Measurements from ENCODE around the gene NDC80. TPM values are rescaled to one million over a fixed set of nuclear protein-coding genes. Genes with fewer than 3 reads are reported as not detected.

NDC80 gene
- total and polyA plus RNA-seq, 11 donors = 0.09 to 5.0 (median 0.35) TPM; not detected in 1

DNA sequence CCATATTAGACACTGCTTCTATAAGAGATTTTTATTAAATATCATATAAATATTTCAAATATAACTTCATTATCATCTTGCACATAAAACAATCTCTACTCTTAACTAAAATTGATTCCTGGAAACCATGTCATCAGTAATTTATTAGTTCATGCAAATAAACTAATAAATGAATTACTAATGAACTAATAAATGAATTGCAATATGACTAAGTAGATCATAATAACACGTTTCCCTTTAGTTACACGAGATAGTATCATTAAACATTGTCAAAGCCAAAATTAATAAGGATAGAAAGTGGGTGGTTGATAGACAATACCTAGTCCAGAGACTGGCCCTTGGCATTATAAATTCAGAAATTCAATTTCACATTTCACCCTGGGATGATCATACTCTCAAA is 26.2 kb upstream of the NDC80 start:
- intact Hi-C loops (cut with DNase I) = loop anchor here (5.0 to 10.0 kb wide), 10 partner anchors 208 to 1683 kb away; no protein-coding TSS in a partner anchor
- no peak for ATAC-seq
- WGBS, 4 donors = 69 to 83% (median 74%) methylated on average over 2 of the region's 2 CpGs
- Histone ChIP-seq H3K9me3 (no peaks in the 10 kb centered on the region), H3K36me3 (peaks cover 0 to 42% (median 15%) of the 10 kb centered on the region in 9 donors), H3K4me3 (no peak overlapping the region), H3K4me1 (no peaks in the 10 kb centered on the region), H3K27ac (no peak overlapping the region), H3K27me3 (no peaks in the 10 kb centered on the region)
- TF ChIP-seq POLR2A (IDR thresholded peaks at IDR 0.05) (no peak), CTCF (IDR thresholded peaks at IDR 0.05) (no peak)
- no peak for DNase-seq

- Histone ChIP-seq H3K4me3 (no peak overlapping the region), H3K36me3 (peaks cover 0 to 60% (median 28%) of the 10 kb centered on the region in 9 donors), H3K9me3 (no peaks in the 10 kb centered on the region), H3K27me3 (no peaks in the 10 kb centered on the region), H3K4me1 (no peaks in the 10 kb centered on the region), H3K27ac (no peak overlapping the region)
- WGBS, 4 donors = 56 to 60% (median 57%) methylated on average over 4 of the region's 4 CpGs
- DNase-seq (no peak), ATAC-seq (no peak)
- intact Hi-C loops (cut with DNase I) = loop anchor here (5.0 to 10.0 kb wide), 10 partner anchors 210 to 1685 kb away; no protein-coding TSS in a partner anchor
- no peak for TF ChIP-seq POLR2A (IDR thresholded peaks at IDR 0.05)
- TF ChIP-seq CTCF (IDR thresholded peaks at IDR 0.05) = peak; percentile 38 to 71 (median 53)
These were observed 23.8 kb upstream of the NDC80 start for GRCh38 chr18:2547477-2548087.

GRCh38 chr18:2549462-2549861 is 21.9 kb upstream of the NDC80 start:
- Histone ChIP-seq H3K27me3 (no peaks in the 10 kb centered on the region), H3K27ac (no peak overlapping the region), H3K4me1 (no peaks in the 10 kb centered on the region), H3K9me3 (no peaks in the 10 kb centered on the region), H3K36me3 (peaks cover 0 to 69% (median 42%) of the 10 kb centered on the region in 9 donors), H3K4me3 (no peak overlapping the region)
- WGBS, 4 donors = 94 to 98% (median 96%) methylated on average over 2 of the region's 2 CpGs
- no peak for ATAC-seq
- no peak for DNase-seq
- TF ChIP-seq POLR2A (IDR thresholded peaks at IDR 0.05) = no peak
- intact Hi-C loops (cut with DNase I) = loop anchor here (5.0 to 10.0 kb wide), 10 partner anchors 212 to 1687 kb away; no protein-coding TSS in a partner anchor

GRCh38 chr18:2551425-2551824 is 19.9 kb upstream of the NDC80 start:
- Histone ChIP-seq H3K4me1 (no peaks in the 10 kb centered on the region), H3K36me3 (peaks cover 0 to 59% (median 40%) of the 10 kb centered on the region in 9 donors), H3K27me3 (no peaks in the 10 kb centered on the region), H3K27ac (no peak overlapping the region), H3K9me3 (no peaks in the 10 kb centered on the region), H3K4me3 (no peak overlapping the region)
- TF ChIP-seq CTCF (IDR thresholded peaks at IDR 0.05) (no peak), POLR2A (IDR thresholded peaks at IDR 0.05) (no peak)
- WGBS, 4 donors = 78 to 96% (median 91%) methylated on average over 3 of the region's 3 CpGs
- DNase-seq = no peak
- intact Hi-C loops (cut with DNase I) = no loop called here
- ATAC-seq = no peak
